ENCODE results near the gene BRMS1L. TPM values are rescaled to one million over a fixed set of nuclear protein-coding genes. Genes with fewer than 3 reads are reported as not detected.
"Not testable (repeated sequence)": the region's sequence is repeated elsewhere in the genome, so short reads cannot be mapped to it uniquely, and the experiment has no call there.

The BRMS1L gene
- total RNA-seq, 4 donors from 2014 or later = 1.00 to 4.6 (median 3.7) TPM

- WGBS, 2 donors (ENCODE audit: low coverage in 1 of 2) = 88 to 92% methylated on average over 11 of the region's 11 CpGs
- peaks cover 0 to 11% (median 0%) of the 10 kb centered on the region in 4 donors for H3K36me3 ChIP-seq
- no peaks in the 10 kb centered on the region for H3K9me3 ChIP-seq
- no peak overlapping the region for H3K4me3 ChIP-seq
- in situ Hi-C loops (cut with MboI; ENCODE audit: low pct_ligation_motif_present in 1 of 4, low pct_unique_long_range_greater_than_20kb in 1 of 4, low sequenced_read_pairs in 3 of 4) = no loop called here
- H3K4me1 ChIP-seq = peaks cover 0 to 12% (median 6%) of the 10 kb centered on the region in 4 donors
- H3K27me3 ChIP-seq = no peaks in the 10 kb centered on the region
- H3K27ac ChIP-seq = no peak overlapping the region
- intact Hi-C loops (cut with DNase I; ENCODE audit: low total_unique reads) = no loop called here
- TF ChIP-seq POLR2AphosphoS5 (IDR thresholded peaks at IDR 0.05) = no peak
- TF ChIP-seq CTCF (IDR thresholded peaks at IDR 0.05) = no peak
- DNase-seq = no peak
These were observed 1.7 kb downstream of the BRMS1L start for GRCh38 chr14:35827678-35828472.

- peaks cover 0 to 11% (median 0%) of the 10 kb centered on the region in 4 donors for H3K36me3 ChIP-seq
- H3K9me3 ChIP-seq = no peaks in the 10 kb centered on the region
- H3K27me3 ChIP-seq = no peaks in the 10 kb centered on the region
- no peak overlapping the region for H3K4me3 ChIP-seq
- peaks cover 0 to 12% (median 6%) of the 10 kb centered on the region in 4 donors for H3K4me1 ChIP-seq
- 55 to 85% methylated on average over 1 of the region's 1 CpG for WGBS, 2 donors (ENCODE audit: low coverage in 1 of 2)
- intact Hi-C loops (cut with DNase I; ENCODE audit: low total_unique reads) = no loop called here
- in situ Hi-C loops (cut with MboI; ENCODE audit: low pct_ligation_motif_present in 1 of 4, low pct_unique_long_range_greater_than_20kb in 1 of 4, low sequenced_read_pairs in 3 of 4) = no loop called here
- H3K27ac ChIP-seq = no peak overlapping the region
- TF ChIP-seq POLR2AphosphoS5 (IDR thresholded peaks at IDR 0.05) (no peak), EP300 (IDR thresholded peaks at IDR 0.05; ENCODE audit: low read depth) (no peak), POLR2A (IDR thresholded peaks at IDR 0.05) (no peak), CTCF (IDR thresholded peaks at IDR 0.05) (no peak)
- DNase-seq = no peak
These were observed 3.3 kb downstream of the BRMS1L start for GRCh38 chr14:35829449-35829848.

GRCh38 chr14:35835208-35835982 is 9.3 kb downstream of the BRMS1L start:
- Histone ChIP-seq H3K27ac (no peak overlapping the region), H3K4me1 (no peaks in the 10 kb centered on the region), H3K27me3 (no peaks in the 10 kb centered on the region), H3K4me3 (no peak overlapping the region), H3K36me3 (peaks cover 0 to 19% (median 9%) of the 10 kb centered on the region in 4 donors), H3K9me3 (peaks cover 0 to 3% of the 10 kb centered on the region in 2 donors)
- DNase-seq = no peak
- TF ChIP-seq POLR2AphosphoS5 (IDR thresholded peaks at IDR 0.05) (no peak), EP300 (IDR thresholded peaks at IDR 0.05; ENCODE audit: low read depth) (no peak), POLR2A (IDR thresholded peaks at IDR 0.05) (no peak), CTCF (IDR thresholded peaks at IDR 0.05) (no peak)
- intact Hi-C loops (cut with DNase I; ENCODE audit: low total_unique reads) = no loop called here
- in situ Hi-C loops (cut with MboI; ENCODE audit: low pct_ligation_motif_present in 1 of 4, low pct_unique_long_range_greater_than_20kb in 1 of 4, low sequenced_read_pairs in 3 of 4) = no loop called here
- 73 to 85% methylated on average over 4 to 5 of the region's 5 CpGs for WGBS, 2 donors (ENCODE audit: low coverage in 1 of 2)

DNA sequence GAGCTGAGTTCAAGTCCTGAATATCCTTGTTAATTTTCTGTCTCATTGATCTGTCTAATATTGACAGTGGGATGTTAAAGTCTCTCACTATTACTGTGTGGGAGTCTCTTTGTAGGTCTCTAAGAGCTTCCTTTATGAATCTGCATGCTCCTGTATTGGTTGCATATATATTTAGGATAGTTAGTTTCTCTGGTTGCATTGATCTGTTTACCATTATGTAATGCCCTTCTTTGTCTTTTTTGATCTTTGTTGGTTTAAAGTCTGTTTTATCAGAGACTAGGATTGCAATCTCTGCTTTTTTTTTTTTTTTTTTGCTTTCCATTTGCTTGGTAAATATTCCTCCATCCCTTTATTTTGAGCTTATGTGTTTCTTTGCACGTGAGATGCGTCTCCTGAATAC is 15.6 kb downstream of the BRMS1L start:
- DNase-seq; intact Hi-C loops (cut with DNase I; ENCODE audit: low total_unique reads); H3K4me1 ChIP-seq; H3K27me3 ChIP-seq; H3K27ac ChIP-seq; in situ Hi-C loops (cut with MboI; ENCODE audit: low pct_ligation_motif_present in 1 of 4, low pct_unique_long_range_greater_than_20kb in 1 of 4, low sequenced_read_pairs in 3 of 4); H3K4me3 ChIP-seq: not testable (repeated sequence)
- WGBS, 2 donors (ENCODE audit: low coverage in 1 of 2) = 100% methylated on average over 2 of the region's 2 CpGs
- peaks cover 7 to 11% of the 10 kb centered on the region in 2 donors for H3K9me3 ChIP-seq
- H3K36me3 ChIP-seq = peaks cover 0 to 30% (median 3%) of the 10 kb centered on the region in 4 donors

DNA sequence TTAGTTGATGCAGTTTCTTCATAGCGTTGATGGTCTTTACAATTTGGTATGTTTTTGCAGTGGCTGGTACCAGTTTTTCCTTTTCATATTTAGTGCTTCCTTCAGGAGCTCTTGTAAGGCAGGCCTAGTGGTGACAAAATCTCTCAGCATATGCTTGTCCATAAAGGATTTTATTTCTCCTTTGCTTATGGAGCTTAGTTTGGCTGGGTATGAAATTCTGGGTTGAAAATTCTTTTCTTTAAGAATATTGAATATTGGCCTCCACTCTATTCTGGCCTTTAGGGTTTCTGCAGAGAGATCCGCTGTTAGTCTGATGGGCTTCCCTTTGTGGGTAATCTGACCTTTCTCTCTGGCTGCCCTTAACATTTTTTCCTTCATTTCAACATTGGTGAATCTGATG is 16.1 kb downstream of the BRMS1L start:
- H3K4me1 ChIP-seq; in situ Hi-C loops (cut with MboI; ENCODE audit: low pct_ligation_motif_present in 1 of 4, low pct_unique_long_range_greater_than_20kb in 1 of 4, low sequenced_read_pairs in 3 of 4); intact Hi-C loops (cut with DNase I; ENCODE audit: low total_unique reads); H3K4me3 ChIP-seq; H3K27me3 ChIP-seq; DNase-seq; H3K27ac ChIP-seq: not testable (repeated sequence)
- Histone ChIP-seq H3K36me3 (peaks cover 0 to 30% (median 3%) of the 10 kb centered on the region in 4 donors), H3K9me3 (peaks cover 7 to 11% of the 10 kb centered on the region in 2 donors)
- 98 to 100% methylated on average over 1 to 2 of the region's 2 CpGs for WGBS, 2 donors (ENCODE audit: low coverage in 1 of 2)

Measured in transverse colon (tissue), 4 donors.